Measurements from ENCODE around the gene PGBD5.

The PGBD5 gene

GRCh38 chr1:230403442-230403841 is 22.7 kb downstream of the PGBD5 start:
- H3K4me3 ChIP-seq (ENCODE audit: low read depth, low read length) = no peak overlapping the region
- no peak for DNase-seq (ENCODE audit: low read depth)
- no peak for TF ChIP-seq CTCF (IDR thresholded peaks at IDR 0.05; ENCODE audit: low read depth, low read length, missing control alignments)

- TF ChIP-seq CTCF (IDR thresholded peaks at IDR 0.05; ENCODE audit: low read depth, low read length, missing control alignments) = no peak
- no peak overlapping the region for H3K4me3 ChIP-seq (ENCODE audit: low read depth, low read length)
- DNase-seq (ENCODE audit: low read depth) = no peak
Observed at GRCh38 chr1:230401763-230402294, 24.3 kb downstream of the PGBD5 start.

GRCh38 chr1:230401101-230401500 is 25.0 kb downstream of the PGBD5 start:
- no peak for TF ChIP-seq CTCF (IDR thresholded peaks at IDR 0.05; ENCODE audit: low read depth, low read length, missing control alignments)
- no peak for DNase-seq (ENCODE audit: low read depth)
- no peak overlapping the region for H3K4me3 ChIP-seq (ENCODE audit: low read depth, low read length)

GRCh38 chr1:230400007-230400344 is 26.2 kb downstream of the PGBD5 start:
- TF ChIP-seq CTCF (IDR thresholded peaks at IDR 0.05; ENCODE audit: low read depth, low read length, missing control alignments) = no peak
- no peak for DNase-seq (ENCODE audit: low read depth)
- H3K4me3 ChIP-seq (ENCODE audit: low read depth, low read length) = no peak overlapping the region

GRCh38 chr1:230399321-230400006 is 26.7 kb downstream of the PGBD5 start:
- no peak for TF ChIP-seq CTCF (IDR thresholded peaks at IDR 0.05; ENCODE audit: low read depth, low read length, missing control alignments)

GRCh38 chr1:230398856-230399255 is 27.3 kb downstream of the PGBD5 start:
- TF ChIP-seq CTCF (IDR thresholded peaks at IDR 0.05; ENCODE audit: low read depth, low read length, missing control alignments) = no peak
- DNase-seq (ENCODE audit: low read depth) = no peak
- no peak overlapping the region for H3K4me3 ChIP-seq (ENCODE audit: low read depth, low read length)

More at GRCh38 chr1:230399321-230400006, 26.7 kb downstream of the PGBD5 start:
- no peak for DNase-seq (ENCODE audit: low read depth)
- H3K4me3 ChIP-seq (ENCODE audit: low read depth, low read length) = no peak overlapping the region

- no peak for TF ChIP-seq CTCF (IDR thresholded peaks at IDR 0.05; ENCODE audit: low read depth, low read length, missing control alignments)
- H3K4me3 ChIP-seq (ENCODE audit: low read depth, low read length) = no peak overlapping the region
- no peak for DNase-seq (ENCODE audit: low read depth)
Observed at GRCh38 chr1:230396966-230397365, 29.2 kb downstream of the PGBD5 start.

All from GM12864 (cell line).